ENCODE measurements around the gene SLC25A30.
"Not testable (repeated sequence)": the region's sequence is repeated elsewhere in the genome, so short reads cannot be mapped to it uniquely, and the experiment has no call there.

SLC25A30 gene

GRCh38 chr13:45422731-45423292, 4.6 kb upstream of the SLC25A30 start:
- Histone ChIP-seq H3K9ac (ENCODE audit: low read depth, low read length) (no peak overlapping the region), H3K4me3 (ENCODE audit: low read length) (no peak overlapping the region), H3K27ac (ENCODE audit: low read length) (no peak overlapping the region), H3K9me3 (ENCODE audit: insufficient read depth, low read depth, low read length) (no peaks in the 10 kb centered on the region), H3K27me3 (ENCODE audit: insufficient read depth, low read length) (no peaks in the 10 kb centered on the region; the same call in 1 of the 2 replicates), H3K4me1 (ENCODE audit: insufficient read depth, low read length) (no peaks in the 10 kb centered on the region), H3K36me3 (ENCODE audit: insufficient read depth, low read depth, low read length) (no peaks in the 10 kb centered on the region)

- H3K4me1 ChIP-seq (ENCODE audit: insufficient read depth, low read length): no peaks in the 10 kb centered on the region; the same call in 1 of the 2 replicates
- H3K36me3 ChIP-seq (ENCODE audit: insufficient read depth, low read depth, low read length): no peaks in the 10 kb centered on the region
- H3K9me3 ChIP-seq (ENCODE audit: insufficient read depth, low read depth, low read length): no peaks in the 10 kb centered on the region
- no peak overlapping the region for H3K4me3 ChIP-seq (ENCODE audit: low read length)
- H3K9ac ChIP-seq (ENCODE audit: low read depth, low read length): no peak overlapping the region
- H3K27ac ChIP-seq (ENCODE audit: low read length): no peak overlapping the region
- peaks cover 15% of the 10 kb centered on the region for H3K27me3 ChIP-seq (ENCODE audit: insufficient read depth, low read length)
Measured at GRCh38 chr13:45419945-45420344, 1.8 kb upstream of the SLC25A30 start.

- not testable (repeated sequence) for H3K4me1 ChIP-seq (ENCODE audit: insufficient read depth, low read length); H3K36me3 ChIP-seq (ENCODE audit: insufficient read depth, low read depth, low read length); H3K9me3 ChIP-seq (ENCODE audit: insufficient read depth, low read depth, low read length); H3K9ac ChIP-seq (ENCODE audit: low read depth, low read length); H3K27ac ChIP-seq (ENCODE audit: low read length); H3K4me3 ChIP-seq (ENCODE audit: low read length)
- peaks cover 15% of the 10 kb centered on the region for H3K27me3 ChIP-seq (ENCODE audit: insufficient read depth, low read length)
Measured at GRCh38 chr13:45419389-45419788, 1.2 kb upstream of the SLC25A30 start.

GRCh38 chr13:45416516-45417128, 1.6 kb downstream of the SLC25A30 start:
- Histone ChIP-seq H3K4me3 (ENCODE audit: low read length) (no peak overlapping the region), H3K27me3 (ENCODE audit: insufficient read depth, low read length) (peaks cover 15% of the 10 kb centered on the region), H3K9me3 (ENCODE audit: insufficient read depth, low read depth, low read length) (no peaks in the 10 kb centered on the region), H3K36me3 (ENCODE audit: insufficient read depth, low read depth, low read length) (no peaks in the 10 kb centered on the region), H3K4me1 (ENCODE audit: insufficient read depth, low read length) (no peaks in the 10 kb centered on the region; the same call in 1 of the 2 replicates), H3K9ac (ENCODE audit: low read depth, low read length) (no peak overlapping the region), H3K27ac (ENCODE audit: low read length) (no peak overlapping the region)

- H3K4me3 ChIP-seq (ENCODE audit: low read length): no peak overlapping the region
- no peaks in the 10 kb centered on the region for H3K9me3 ChIP-seq (ENCODE audit: insufficient read depth, low read depth, low read length)
- H3K36me3 ChIP-seq (ENCODE audit: insufficient read depth, low read depth, low read length): 0 out of 2 replicates have a peak, but pooled peaks cover 1% of the 10 kb centered on the region
- no peaks in the 10 kb centered on the region; the same call in 1 of the 2 replicates for H3K4me1 ChIP-seq (ENCODE audit: insufficient read depth, low read length)
- H3K27ac ChIP-seq (ENCODE audit: low read length): no peak overlapping the region
- peaks cover 15% of the 10 kb centered on the region for H3K27me3 ChIP-seq (ENCODE audit: insufficient read depth, low read length)
- no peak overlapping the region for H3K9ac ChIP-seq (ENCODE audit: low read depth, low read length)
Measured at GRCh38 chr13:45415112-45415511, 3.1 kb downstream of the SLC25A30 start.

GRCh38 chr13:45413826-45414307, 4.3 kb downstream of the SLC25A30 start:
- Histone ChIP-seq H3K36me3 (ENCODE audit: insufficient read depth, low read depth, low read length) (0 out of 2 replicates have a peak, but pooled peaks cover 6% of the 10 kb centered on the region), H3K27ac (ENCODE audit: low read length) (no peak overlapping the region), H3K4me1 (ENCODE audit: insufficient read depth, low read length) (no peaks in the 10 kb centered on the region; the same call in 1 of the 2 replicates), H3K27me3 (ENCODE audit: insufficient read depth, low read length) (peaks cover 15% of the 10 kb centered on the region), H3K4me3 (ENCODE audit: low read length) (no peak overlapping the region), H3K9me3 (ENCODE audit: insufficient read depth, low read depth, low read length) (no peaks in the 10 kb centered on the region), H3K9ac (ENCODE audit: low read depth, low read length) (no peak overlapping the region)

- Histone ChIP-seq H3K4me1 (ENCODE audit: insufficient read depth, low read length) (no peaks in the 10 kb centered on the region; the same call in 1 of the 2 replicates), H3K27ac (ENCODE audit: low read length) (no peak overlapping the region), H3K9me3 (ENCODE audit: insufficient read depth, low read depth, low read length) (no peaks in the 10 kb centered on the region), H3K27me3 (ENCODE audit: insufficient read depth, low read length) (peaks cover 12% of the 10 kb centered on the region), H3K4me3 (ENCODE audit: low read length) (no peak overlapping the region), H3K9ac (ENCODE audit: low read depth, low read length) (no peak overlapping the region), H3K36me3 (ENCODE audit: insufficient read depth, low read depth, low read length) (peaks cover 16% of the 10 kb centered on the region; the same call in 1 of the 2 replicates)
Measured at GRCh38 chr13:45412274-45413049, 5.7 kb downstream of the SLC25A30 start.

- peaks cover 4% of the 10 kb centered on the region for H3K27me3 ChIP-seq (ENCODE audit: insufficient read depth, low read length)
- no peak overlapping the region for H3K4me3 ChIP-seq (ENCODE audit: low read length)
- no peaks in the 10 kb centered on the region for H3K4me1 ChIP-seq (ENCODE audit: insufficient read depth, low read length)
- no peaks in the 10 kb centered on the region for H3K9me3 ChIP-seq (ENCODE audit: insufficient read depth, low read depth, low read length)
- H3K36me3 ChIP-seq (ENCODE audit: insufficient read depth, low read depth, low read length): peaks cover 16% of the 10 kb centered on the region; the same call in 1 of the 2 replicates
- H3K27ac ChIP-seq (ENCODE audit: low read length): no peak overlapping the region
- no peak overlapping the region for H3K9ac ChIP-seq (ENCODE audit: low read depth, low read length)
Measured at GRCh38 chr13:45411631-45412030, 6.5 kb downstream of the SLC25A30 start.

GRCh38 chr13:45411221-45411620, 7.0 kb downstream of the SLC25A30 start:
- no peak overlapping the region for H3K4me3 ChIP-seq (ENCODE audit: low read length)
- H3K27me3 ChIP-seq (ENCODE audit: insufficient read depth, low read length): no peaks in the 10 kb centered on the region
- no peak overlapping the region for H3K9ac ChIP-seq (ENCODE audit: low read depth, low read length)
- peaks cover 16% of the 10 kb centered on the region; the same call in 1 of the 2 replicates for H3K36me3 ChIP-seq (ENCODE audit: insufficient read depth, low read depth, low read length)
- H3K27ac ChIP-seq (ENCODE audit: low read length): no peak overlapping the region
- no peaks in the 10 kb centered on the region for H3K4me1 ChIP-seq (ENCODE audit: insufficient read depth, low read length)
- no peaks in the 10 kb centered on the region for H3K9me3 ChIP-seq (ENCODE audit: insufficient read depth, low read depth, low read length)

GRCh38 chr13:45410466-45410865, 7.7 kb downstream of the SLC25A30 start:
- no peaks in the 10 kb centered on the region for H3K9me3 ChIP-seq (ENCODE audit: insufficient read depth, low read depth, low read length)
- no peaks in the 10 kb centered on the region for H3K4me1 ChIP-seq (ENCODE audit: insufficient read depth, low read length)
- H3K4me3 ChIP-seq (ENCODE audit: low read length): no peak overlapping the region
- no peak overlapping the region for H3K27ac ChIP-seq (ENCODE audit: low read length)
- peaks cover 18% of the 10 kb centered on the region; the same call in 1 of the 2 replicates for H3K36me3 ChIP-seq (ENCODE audit: insufficient read depth, low read depth, low read length)
- H3K9ac ChIP-seq (ENCODE audit: low read depth, low read length): no peak overlapping the region
- H3K27me3 ChIP-seq (ENCODE audit: insufficient read depth, low read length): no peaks in the 10 kb centered on the region

- no peak overlapping the region for H3K9ac ChIP-seq (ENCODE audit: low read depth, low read length)
- no peaks in the 10 kb centered on the region for H3K9me3 ChIP-seq (ENCODE audit: insufficient read depth, low read depth, low read length)
- no peak overlapping the region for H3K27ac ChIP-seq (ENCODE audit: low read length)
- H3K4me1 ChIP-seq (ENCODE audit: insufficient read depth, low read length): no peaks in the 10 kb centered on the region
- no peaks in the 10 kb centered on the region for H3K27me3 ChIP-seq (ENCODE audit: insufficient read depth, low read length)
- peaks cover 19% of the 10 kb centered on the region; the same call in 1 of the 2 replicates for H3K36me3 ChIP-seq (ENCODE audit: insufficient read depth, low read depth, low read length)
- H3K4me3 ChIP-seq (ENCODE audit: low read length): no peak overlapping the region
Measured at GRCh38 chr13:45410001-45410400, 8.2 kb downstream of the SLC25A30 start.
